ENCODE data around the gene SLC25A41. TPM values are rescaled to one million over a fixed set of nuclear protein-coding genes. Genes with fewer than 3 reads are reported as not detected.

SLC25A41 gene
- total RNA-seq, 1 donor: not detected

DNA sequence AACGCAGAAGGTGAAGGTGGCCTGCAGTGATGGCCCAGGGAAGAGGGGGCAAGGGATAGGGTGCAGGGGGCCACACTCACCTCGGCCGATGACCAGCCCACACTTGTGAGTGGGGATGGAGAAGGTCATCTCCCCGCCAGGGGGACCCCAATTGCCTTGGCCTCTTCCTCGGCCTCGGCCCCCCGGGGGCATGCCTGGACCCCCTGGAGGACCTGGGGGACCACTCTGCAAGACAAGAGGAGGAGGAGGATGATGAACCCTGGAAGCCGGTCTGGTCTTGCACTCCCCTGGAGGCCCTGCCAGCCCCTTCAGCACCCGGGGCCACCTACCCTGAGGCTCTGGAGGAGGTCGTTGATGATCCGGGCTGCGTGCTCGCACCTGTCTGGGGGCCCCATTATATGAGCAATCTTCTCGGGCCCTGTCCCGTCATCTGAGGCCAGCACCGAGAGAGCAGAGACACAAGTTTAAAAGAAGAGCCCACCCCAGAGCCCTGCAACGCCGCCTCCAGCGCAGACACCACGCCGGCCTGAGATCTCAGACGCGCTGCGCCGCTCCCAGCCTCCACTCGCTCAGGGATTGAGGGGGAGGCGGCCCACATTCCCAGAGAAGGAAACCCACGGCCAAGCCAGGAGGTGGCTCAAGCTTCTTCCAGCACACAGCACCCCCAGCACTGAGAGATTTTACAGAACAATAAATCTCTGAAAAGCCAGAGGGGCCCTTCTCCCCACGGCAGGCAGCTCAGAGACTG lies 16.7 kb downstream of the SLC25A41 start:
- H3K4me3 ChIP-seq (ENCODE audit: low read depth, low read length): no peak overlapping the region
- no peak for DNase-seq (ENCODE audit: low read depth)
- TF ChIP-seq, protein P1, sequence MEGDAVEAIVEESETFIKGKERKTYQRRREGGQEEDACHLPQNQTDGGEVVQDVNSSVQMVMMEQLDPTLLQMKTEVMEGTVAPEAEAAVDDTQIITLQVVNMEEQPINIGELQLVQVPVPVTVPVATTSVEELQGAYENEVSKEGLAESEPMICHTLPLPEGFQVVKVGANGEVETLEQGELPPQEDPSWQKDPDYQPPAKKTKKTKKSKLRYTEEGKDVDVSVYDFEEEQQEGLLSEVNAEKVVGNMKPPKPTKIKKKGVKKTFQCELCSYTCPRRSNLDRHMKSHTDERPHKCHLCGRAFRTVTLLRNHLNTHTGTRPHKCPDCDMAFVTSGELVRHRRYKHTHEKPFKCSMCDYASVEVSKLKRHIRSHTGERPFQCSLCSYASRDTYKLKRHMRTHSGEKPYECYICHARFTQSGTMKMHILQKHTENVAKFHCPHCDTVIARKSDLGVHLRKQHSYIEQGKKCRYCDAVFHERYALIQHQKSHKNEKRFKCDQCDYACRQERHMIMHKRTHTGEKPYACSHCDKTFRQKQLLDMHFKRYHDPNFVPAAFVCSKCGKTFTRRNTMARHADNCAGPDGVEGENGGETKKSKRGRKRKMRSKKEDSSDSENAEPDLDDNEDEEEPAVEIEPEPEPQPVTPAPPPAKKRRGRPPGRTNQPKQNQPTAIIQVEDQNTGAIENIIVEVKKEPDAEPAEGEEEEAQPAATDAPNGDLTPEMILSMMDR (IDR thresholded peaks at IDR 0.05; ENCODE audit: insufficient read depth, low read depth, low read length): no peak

DNA sequence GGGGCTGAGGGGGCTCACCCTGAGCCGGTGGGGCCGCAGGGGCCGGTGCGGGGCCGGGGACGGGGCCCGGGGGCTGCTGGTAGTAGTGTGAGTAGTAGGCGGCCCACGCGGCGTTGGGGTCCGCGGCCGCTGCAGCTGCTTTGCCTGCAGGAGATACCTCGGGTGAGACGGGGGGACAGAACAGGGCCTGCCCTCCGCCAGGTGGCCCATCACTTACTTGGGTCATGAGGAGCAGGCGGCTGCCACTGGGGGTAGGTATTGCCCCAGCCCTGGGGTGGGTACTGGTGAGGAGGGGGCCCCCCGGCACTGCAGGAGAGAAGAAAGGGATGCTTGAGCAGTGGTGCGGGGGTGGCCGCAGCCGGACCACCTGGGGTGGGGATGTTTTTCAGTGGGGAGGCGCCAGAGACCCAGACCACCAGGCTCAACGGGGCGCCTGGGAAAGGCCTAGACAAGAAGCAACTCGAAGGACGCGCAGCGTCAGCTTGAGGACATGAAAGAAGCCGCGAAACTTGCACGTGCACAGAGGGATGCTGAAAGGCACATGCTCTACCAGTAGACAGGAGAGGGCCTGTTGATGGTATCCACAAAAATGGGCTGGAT lies 17.9 kb downstream of the SLC25A41 start:
- no peak for DNase-seq (ENCODE audit: low read depth)
- no peak overlapping the region for H3K4me3 ChIP-seq (ENCODE audit: low read depth, low read length)
- TF ChIP-seq, protein P1 (IDR thresholded peaks at IDR 0.05; ENCODE audit: insufficient read depth, low read depth, low read length): no peak

DNA sequence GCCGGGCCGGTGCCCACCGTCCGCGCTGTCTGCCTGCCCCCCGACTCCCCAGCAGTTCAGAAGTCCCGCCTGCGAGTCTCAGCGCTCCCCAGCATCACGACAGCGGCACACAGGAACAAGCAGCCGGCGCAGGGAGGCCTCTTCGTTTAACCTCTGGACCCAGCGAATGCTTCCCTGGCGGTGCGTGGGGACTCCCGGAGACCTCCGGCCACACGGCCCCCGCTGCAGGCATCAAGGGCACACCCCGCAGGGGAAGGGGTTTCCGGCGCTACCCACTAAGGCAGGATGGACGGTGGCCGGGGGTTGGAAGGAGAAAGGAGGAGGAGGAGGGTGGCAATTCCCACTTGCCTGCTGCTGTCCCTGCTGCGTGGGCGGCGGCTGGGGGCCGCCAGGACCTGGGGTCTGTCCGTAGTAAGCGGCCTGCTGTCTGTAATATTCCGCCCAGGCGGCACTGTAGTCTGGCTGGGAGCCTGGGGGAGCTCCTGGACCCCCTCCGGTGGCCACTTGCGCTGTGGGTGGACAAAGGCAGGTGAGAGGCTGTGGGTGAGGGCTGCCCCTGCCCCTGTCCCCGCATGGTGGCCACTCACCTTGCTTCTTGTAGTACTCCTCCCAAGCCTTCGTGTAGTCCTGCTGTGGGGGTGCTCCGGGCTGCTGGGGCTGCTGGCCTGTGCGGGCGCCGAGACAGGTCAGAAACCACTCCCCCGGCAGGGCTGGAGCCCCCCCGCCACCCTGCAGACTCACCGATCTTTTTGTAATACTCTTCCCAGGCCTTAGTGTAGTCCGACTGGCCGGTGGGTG lies 18.6 kb downstream of the SLC25A41 start:
- H3K4me3 ChIP-seq (ENCODE audit: low read depth, low read length): no peak overlapping the region
- no peak for DNase-seq (ENCODE audit: low read depth)
- TF ChIP-seq, protein P1 (IDR thresholded peaks at IDR 0.05; ENCODE audit: insufficient read depth, low read depth, low read length): no peak

DNA sequence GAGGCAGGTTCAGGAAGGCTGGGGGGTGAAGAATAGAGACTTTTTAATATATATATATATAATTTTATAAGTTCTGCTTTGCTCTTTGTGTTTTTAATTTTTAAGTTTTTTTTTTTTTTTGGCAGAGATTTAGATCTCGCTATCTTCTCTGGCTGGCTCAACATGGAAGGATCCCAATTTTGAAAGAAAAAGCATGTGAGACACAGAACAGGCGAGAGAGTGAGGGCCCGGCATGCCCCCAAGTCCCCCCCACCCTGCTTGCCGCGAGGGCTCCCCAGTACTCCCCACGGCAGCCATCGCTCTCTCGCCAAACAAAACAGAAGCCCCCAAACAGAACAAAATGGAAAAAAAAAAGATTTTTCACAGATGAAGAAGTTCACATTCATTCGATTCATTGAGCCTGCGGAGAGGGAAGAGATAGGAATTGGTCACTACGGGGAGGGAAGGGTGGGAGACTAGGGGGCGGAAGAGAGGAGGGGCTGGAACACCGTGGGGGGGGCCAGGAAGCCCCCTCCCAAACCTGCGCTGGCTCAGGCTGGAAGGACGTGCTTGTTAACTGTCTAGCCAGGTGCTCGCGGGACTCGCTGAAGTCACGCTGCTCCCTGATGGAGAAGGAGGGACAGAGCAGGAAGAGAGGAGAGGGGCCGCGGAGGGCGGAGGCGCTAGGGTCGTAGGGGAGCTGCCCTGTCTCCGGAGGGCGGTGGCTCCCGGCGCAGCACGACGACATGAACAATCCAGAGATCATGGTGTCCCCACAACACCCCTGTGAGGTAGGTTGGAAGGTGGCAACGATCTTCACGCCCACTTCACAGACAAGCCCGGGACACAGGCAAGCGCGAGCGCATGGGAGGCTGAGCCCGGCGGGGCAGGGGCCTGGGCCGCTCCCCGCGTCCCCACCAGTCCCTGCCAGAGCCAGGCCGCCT lies 19.6 kb downstream of the SLC25A41 start:
- no peak for DNase-seq (ENCODE audit: low read depth)
- no peak overlapping the region for H3K4me3 ChIP-seq (ENCODE audit: low read depth, low read length)
- TF ChIP-seq, protein P1 (IDR thresholded peaks at IDR 0.05; ENCODE audit: insufficient read depth, low read depth, low read length): no peak

DNA sequence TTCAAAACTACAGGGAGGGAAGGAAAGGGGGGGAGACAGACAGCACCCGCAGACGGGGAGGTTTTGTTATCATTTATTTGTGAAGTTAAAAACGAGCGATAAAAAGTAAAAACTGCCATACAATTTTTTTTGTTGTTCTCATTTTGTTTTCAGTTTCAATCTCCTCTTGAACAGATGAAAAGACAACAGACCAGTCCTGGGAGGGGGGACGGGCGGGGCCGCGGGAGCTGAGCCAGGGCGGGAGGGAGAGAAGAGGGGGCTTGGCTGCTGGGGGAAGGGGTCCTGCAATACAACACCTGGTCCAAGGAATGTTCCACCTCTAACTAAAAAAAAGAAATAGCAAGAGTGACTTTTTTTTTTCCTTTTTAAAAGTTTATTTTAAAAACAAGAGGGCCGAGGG lies 20.3 kb downstream of the SLC25A41 start:
- TF ChIP-seq, protein P1 (IDR thresholded peaks at IDR 0.05; ENCODE audit: insufficient read depth, low read depth, low read length): no peak
- DNase-seq (ENCODE audit: low read depth): peak; percentile 26
- H3K4me3 ChIP-seq (ENCODE audit: low read depth, low read length): no peak overlapping the region

DNA sequence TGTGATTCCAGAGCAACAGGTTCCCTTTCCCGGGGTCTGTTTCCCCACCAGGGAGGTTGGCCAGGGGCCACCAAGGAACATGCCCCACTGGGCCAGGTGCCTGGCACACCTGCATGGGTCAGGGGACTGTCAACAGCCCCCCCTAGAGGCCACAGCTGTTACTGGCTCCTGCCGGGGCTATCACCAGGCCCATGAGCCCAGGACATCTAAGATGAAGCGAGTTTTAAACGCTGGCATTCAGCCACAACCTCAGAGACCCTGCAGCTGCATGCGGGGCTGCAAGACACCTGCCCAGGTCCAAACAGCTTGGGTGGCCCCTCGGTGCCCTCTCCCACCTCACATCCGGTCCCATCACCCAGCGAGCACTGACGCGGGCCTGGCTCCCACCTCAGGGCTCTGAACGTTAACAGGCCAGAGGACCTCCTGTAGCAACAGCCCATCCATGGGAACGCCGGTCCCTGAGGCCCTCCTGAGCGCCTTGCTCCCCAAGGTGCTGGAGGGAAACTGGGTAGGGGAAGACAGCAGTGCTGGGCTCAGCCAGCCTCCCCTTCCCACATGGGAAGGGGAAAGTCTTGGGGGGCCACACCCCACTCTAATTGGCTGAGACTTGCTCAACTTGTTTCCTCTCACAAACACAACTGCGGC lies 21.0 kb downstream of the SLC25A41 start:
- no peak overlapping the region for H3K4me3 ChIP-seq (ENCODE audit: low read depth, low read length)
- TF ChIP-seq, protein P1 (IDR thresholded peaks at IDR 0.05; ENCODE audit: insufficient read depth, low read depth, low read length): peak; percentile 70
- no peak for DNase-seq (ENCODE audit: low read depth)
